Body of pancreas (tissue), 4 donors: Measurements from ENCODE around the gene SEMA3E. TPM values are rescaled to one million over a fixed set of nuclear protein-coding genes. Genes with fewer than 3 reads are reported as not detected.

ENCODE experiments used
- ATAC-seq: fragments of 150-250 bp; one replicate; pipeline ENCODE4 v1.9.1; 2016
- DNase-seq, 4 donors: peaks; one replicate each; pipeline ENCODE4 v3.0.0-alpha.2; 2019
- H3K27ac ChIP-seq, 4 donors: fragments of 200-600 bp; sonication (generic); 1 replicate in 3 of 4; 2 replicates in 1 of 4; pipeline versions ENCODE4 v1.5.1 to v1.6.1; 2016 to 2019; ENCODE audit warnings: mild to moderate bottlenecking in 1 of 4, mixed read lengths in 1 of 4, moderate library complexity in 1 of 4
- H3K27me3 ChIP-seq, 2 donors: fragments of 200-600 bp; sonication (generic); one replicate each; pipeline ENCODE4 v1.6.0; 2016; ENCODE audit warnings: mild to moderate bottlenecking in 1 of 2
- H3K36me3 ChIP-seq, 2 donors: fragments of 200-600 bp; sonication (generic); replicated peaks in 1 of 2; 2 replicates each; pipeline ENCODE4 v1.5.1; 2016; ENCODE audit warnings: low read depth in 2 of 2; ENCODE audit not compliant: insufficient read depth in 1 of 2
- H3K4me1 ChIP-seq: fragments of 200-600 bp; sonication (generic); one replicate; pipeline ENCODE4 v1.6.0; 2016
- H3K4me3 ChIP-seq, 2 donors: fragments of 200-600 bp; sonication (generic); 1 replicate in 1 of 2; 2 replicates in 1 of 2; pipeline ENCODE4 v1.5.1; 2016 to 2019
- H3K9me3 ChIP-seq, 3 donors: fragments of 200-600 bp; sonication (generic); 1 replicate in 2 of 3; 2 replicates in 1 of 3; pipeline ENCODE4 v1.5.1; 2016
- CTCF ChIP-seq, 7 experiments: fragments of 450-650 bp in 4 of 7; fragments of 200-600 bp in 3 of 7; sonication (generic) in 3 of 7; IDR thresholded peaks; one replicate each; pipeline ENCODE4 v1.5.1; 2016 to 2019; ENCODE audit warnings: antibody characterized with exemption in 7 of 7
- POLR2A ChIP-seq, 3 donors: fragments of 450-650 bp; IDR thresholded peaks; one replicate each; pipeline ENCODE4 v1.6.1; 2016; ENCODE audit warnings: antibody characterized with exemption in 3 of 3, mild to moderate bottlenecking in 2 of 3
- WGBS, 2 donors: methylation state at CpG; one replicate each; pipeline ENCODE4 v1.1.5; 2017; 5-methylcytosine and 5-hydroxymethylcytosine counted together
- intact Hi-C: fragments of 100-400 bp; cut with DNase I; formaldehyde crosslinking; loops from one replicate; pipeline ENCODE4 v1.15.1; 2023
- total RNA-seq, 2 donors: library from RNA; depleted of rRNA; stranded (reverse); fragments of >200 nt; gene quantifications; one replicate each; pipeline ENCODE4 v1.1.0, GENCODE V29; 2016

Gene SEMA3E
- total RNA-seq, 2 donors from 2014 or later = under 0.01 to 20.5 TPM

DNA sequence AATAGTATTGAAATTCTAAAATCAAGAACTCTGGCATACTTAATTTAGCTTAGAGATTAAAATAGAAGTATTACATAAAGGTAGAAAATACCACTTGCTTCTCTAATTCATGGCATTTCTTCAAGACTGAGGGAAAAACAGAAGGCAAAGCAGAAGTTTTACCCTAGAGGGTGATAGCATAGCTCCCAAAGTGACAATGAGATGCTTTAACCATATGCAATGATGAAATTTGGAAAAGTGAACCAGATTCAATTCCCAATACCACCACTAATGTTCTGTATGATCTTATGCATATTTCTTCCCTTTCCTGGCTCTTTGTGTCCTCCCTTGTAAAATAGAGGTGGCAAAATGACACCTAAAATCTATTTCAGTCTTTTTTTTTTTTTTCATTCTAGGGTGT is 260.5 kb downstream of the SEMA3E start:
- H3K27ac ChIP-seq = no peak overlapping the region
- H3K27me3 ChIP-seq = no peaks in the 10 kb centered on the region
- no peak overlapping the region for H3K4me3 ChIP-seq
- no peaks in the 10 kb centered on the region for H3K9me3 ChIP-seq
- TF ChIP-seq CTCF (IDR thresholded peaks at IDR 0.05) (no peak), POLR2A (IDR thresholded peaks at IDR 0.05) (no peak)
- no peaks in the 10 kb centered on the region for H3K36me3 ChIP-seq
- DNase-seq = no peak
- intact Hi-C loops = no loop called here
- no peak for ATAC-seq
- no peaks in the 10 kb centered on the region for H3K4me1 ChIP-seq

DNA sequence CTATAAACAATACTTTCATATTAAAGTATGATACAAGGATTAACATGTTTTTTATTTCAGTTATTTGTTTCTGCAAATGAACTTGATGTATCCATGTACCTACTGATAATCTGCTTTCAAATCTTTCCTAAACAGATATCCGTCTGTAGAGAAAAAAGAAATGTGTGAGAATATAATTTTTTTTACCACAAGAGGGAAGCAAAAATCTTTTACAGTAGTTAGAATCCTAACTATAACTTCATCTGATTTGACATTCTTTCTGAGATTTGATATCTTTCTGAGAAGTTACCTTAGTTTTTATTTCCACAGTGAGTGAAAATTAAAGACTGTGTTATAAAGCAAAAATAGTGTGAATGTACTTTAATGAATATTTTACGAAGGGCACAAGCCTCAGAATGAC is 282.3 kb downstream of the SEMA3E start:
- Histone ChIP-seq H3K4me1 (no peaks in the 10 kb centered on the region), H3K27ac (no peak overlapping the region), H3K9me3 (no peaks in the 10 kb centered on the region), H3K4me3 (no peak overlapping the region), H3K36me3 (no peaks in the 10 kb centered on the region), H3K27me3 (no peaks in the 10 kb centered on the region)
- intact Hi-C loops = no loop called here
- TF ChIP-seq POLR2A (IDR thresholded peaks at IDR 0.05) (no peak), CTCF (IDR thresholded peaks at IDR 0.05) (no peak)
- ATAC-seq (no peak), DNase-seq (no peak)
- WGBS, 2 donors = 27 to 30% methylated on average over 2 of the region's 2 CpGs

GRCh38 chr7:83365746-83366145 is 283.2 kb downstream of the SEMA3E start:
- no peak overlapping the region for H3K4me3 ChIP-seq
- intact Hi-C loops = no loop called here
- ATAC-seq (no peak), DNase-seq (no peak)
- no peak for TF ChIP-seq POLR2A (IDR thresholded peaks at IDR 0.05)
- no peak for TF ChIP-seq CTCF (IDR thresholded peaks at IDR 0.05)
- no peaks in the 10 kb centered on the region for H3K27me3 ChIP-seq
- H3K9me3 ChIP-seq = no peaks in the 10 kb centered on the region
- no peak overlapping the region for H3K27ac ChIP-seq
- no peaks in the 10 kb centered on the region for H3K4me1 ChIP-seq
- no peaks in the 10 kb centered on the region for H3K36me3 ChIP-seq

- ATAC-seq (no peak), DNase-seq (no peak)
- TF ChIP-seq CTCF (IDR thresholded peaks at IDR 0.05) (no peak), POLR2A (IDR thresholded peaks at IDR 0.05) (no peak)
- Histone ChIP-seq H3K27me3 (no peaks in the 10 kb centered on the region), H3K27ac (no peak overlapping the region), H3K4me3 (no peak overlapping the region), H3K36me3 (no peaks in the 10 kb centered on the region), H3K4me1 (no peaks in the 10 kb centered on the region), H3K9me3 (no peaks in the 10 kb centered on the region)
- 23 to 28% methylated on average over 8 of the region's 8 CpGs for WGBS, 2 donors
- intact Hi-C loops = no loop called here
Measured at GRCh38 chr7:83362871-83363550, 285.9 kb downstream of the SEMA3E start.

- intact Hi-C loops = no loop called here
- no peaks in the 10 kb centered on the region for H3K27me3 ChIP-seq
- DNase-seq = no peak
- no peaks in the 10 kb centered on the region for H3K9me3 ChIP-seq
- ATAC-seq = no peak
- no peaks in the 10 kb centered on the region for H3K4me1 ChIP-seq
- WGBS, 2 donors = 42 to 50% methylated on average over 1 of the region's 1 CpG
- no peak for TF ChIP-seq POLR2A (IDR thresholded peaks at IDR 0.05)
- no peak for TF ChIP-seq CTCF (IDR thresholded peaks at IDR 0.05)
- no peaks in the 10 kb centered on the region for H3K36me3 ChIP-seq
- no peak overlapping the region for H3K27ac ChIP-seq
- no peak overlapping the region for H3K4me3 ChIP-seq
Measured at GRCh38 chr7:83359108-83359507, 289.8 kb downstream of the SEMA3E start.
